NCI-H774 (cell line): ENCODE data around the gene GPC5.
"Not testable (repeated sequence)": the region's sequence is repeated elsewhere in the genome, so short reads cannot be mapped to it uniquely, and the experiment has no call there.

Experiments
- DNase-seq: peaks from one replicate; lab custom pipeline; 2025; lab: John Stamatoyannopoulos, UW

GPC5 gene

DNA sequence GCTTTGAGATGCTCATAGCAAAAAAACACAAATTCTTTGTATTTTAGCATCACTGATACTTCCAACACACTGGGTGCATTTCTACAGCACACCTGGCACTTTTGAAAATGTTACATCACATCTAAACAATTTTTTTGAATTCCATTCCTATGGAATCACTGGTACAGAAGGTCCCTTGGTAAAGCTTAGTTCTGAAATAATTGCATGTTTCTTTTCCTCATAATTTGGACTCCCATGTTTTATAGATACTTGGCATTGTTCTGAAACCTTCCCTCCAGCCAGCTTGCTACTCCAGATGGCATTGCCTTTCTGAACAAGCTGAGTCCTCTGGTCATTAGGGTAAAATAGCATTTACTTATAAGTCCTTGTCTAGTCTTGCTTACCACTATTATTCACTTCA is 1346.8 kb downstream of the GPC5 start:
- DNase-seq, result no peak

DNA sequence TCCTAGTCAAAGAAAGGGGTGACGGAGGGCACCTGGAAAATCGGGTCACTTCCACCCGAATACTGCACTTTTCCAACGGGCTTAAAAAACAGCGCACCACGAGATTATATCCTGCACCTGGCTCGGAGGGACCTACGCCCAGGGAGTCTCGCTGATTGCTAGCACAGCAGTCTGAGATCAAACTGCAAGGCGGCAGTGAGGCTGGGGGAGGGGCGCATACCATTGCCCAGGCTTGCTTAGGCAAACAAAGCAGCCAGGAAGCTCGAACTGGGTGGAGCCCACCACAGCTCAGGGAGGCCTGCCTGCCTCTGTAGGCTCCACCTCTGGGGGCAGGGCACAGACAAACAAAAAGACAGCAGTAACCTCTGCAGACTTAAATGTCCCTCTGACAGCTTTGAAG is 1354.3 kb downstream of the GPC5 start:
- DNase-seq, result not testable (repeated sequence)

DNA sequence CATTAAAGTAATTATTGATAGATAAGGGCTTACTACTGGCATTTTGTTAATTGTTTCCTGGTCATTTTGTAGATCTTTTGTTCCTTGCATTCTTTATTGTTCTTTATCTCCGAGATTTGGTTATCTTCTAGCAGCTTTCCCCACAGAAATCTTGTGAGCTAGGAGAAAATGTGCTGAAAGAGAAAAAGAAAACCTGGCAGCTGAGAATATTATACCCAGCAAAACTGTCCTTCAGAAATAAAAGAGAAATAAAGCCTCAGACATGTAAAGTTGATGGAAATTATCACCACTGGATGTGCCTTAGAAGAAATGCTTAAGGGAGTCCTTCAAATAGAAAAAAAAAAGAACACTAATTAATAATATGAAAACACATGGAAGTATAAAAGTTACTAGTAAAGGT is 1363.3 kb downstream of the GPC5 start:
- no peak for DNase-seq

DNA sequence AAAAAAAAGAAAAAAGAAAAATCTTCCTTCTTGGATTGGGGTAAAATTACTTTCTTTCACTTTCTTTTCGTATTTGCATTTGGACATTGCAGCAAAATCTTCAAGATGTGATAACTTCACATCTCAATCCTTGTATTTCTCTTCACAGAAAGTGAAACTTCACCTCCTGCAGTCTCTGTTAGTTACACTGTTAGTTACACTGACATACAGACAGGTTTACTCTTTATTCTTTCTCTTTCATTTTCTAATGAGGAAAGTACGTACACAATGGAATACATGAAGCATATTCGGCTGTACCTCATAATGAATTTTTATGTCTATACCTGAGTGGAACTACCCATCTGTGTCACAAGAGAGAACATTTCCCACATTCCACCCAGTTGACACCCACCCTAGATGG is 1369.0 kb downstream of the GPC5 start:
- no peak for DNase-seq

DNA sequence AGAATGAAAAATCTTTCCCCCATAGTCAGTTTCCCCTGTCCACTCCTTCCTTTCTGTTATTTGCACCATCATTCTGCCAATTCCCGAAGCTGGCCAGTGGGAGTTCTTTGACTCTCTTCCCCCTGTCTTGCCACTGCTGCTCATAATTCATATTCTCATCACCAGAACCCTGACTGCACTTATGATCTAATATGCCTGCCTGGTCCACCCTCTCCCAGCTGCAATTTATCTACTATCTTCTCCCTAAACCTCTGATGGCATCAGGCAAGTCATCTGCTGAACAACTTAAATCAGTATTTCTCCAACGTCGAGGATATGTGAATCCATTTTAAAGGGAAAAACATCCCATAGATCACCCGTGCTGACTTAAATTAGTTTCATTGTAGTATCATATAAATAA is 1370.2 kb downstream of the GPC5 start:
- DNase-seq, result no peak

DNA sequence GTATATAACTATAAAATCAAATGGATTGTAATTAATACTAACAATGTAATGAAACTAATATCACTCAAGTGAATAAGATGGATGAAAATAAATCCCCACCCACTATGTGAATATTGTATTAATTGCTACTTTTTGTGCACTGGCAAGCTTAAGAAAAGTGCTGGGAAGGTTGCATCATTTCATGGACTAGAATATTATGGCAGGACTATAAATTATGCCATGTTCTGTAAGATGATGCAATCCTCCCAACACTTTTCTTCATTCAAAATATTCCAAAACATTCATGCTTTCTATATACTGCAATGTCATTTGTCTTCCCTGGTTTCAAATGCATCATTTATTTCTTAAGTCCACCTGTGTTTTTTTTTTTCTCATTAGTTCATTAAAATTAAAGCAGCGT is 1370.6 kb downstream of the GPC5 start:
- DNase-seq, result no peak

DNA sequence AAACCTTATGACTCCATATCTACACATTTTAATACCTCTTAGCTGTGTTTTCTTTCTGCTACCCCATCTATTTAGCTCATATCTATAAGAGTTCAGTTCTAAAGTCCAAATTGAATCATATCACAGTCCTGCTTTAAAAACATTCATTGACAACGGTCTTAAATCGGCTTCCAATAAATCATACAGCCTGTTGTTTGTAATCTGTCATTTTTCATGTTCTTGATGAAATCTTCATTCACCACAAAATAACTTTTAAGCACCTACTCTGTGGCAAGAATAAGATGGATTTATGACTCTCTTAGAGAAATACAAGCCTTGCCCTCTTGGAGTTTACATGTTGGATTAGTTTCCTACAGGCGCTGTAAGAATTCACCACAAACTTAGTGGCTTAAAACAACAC is 1377.2 kb downstream of the GPC5 start:
- no peak for DNase-seq

DNA sequence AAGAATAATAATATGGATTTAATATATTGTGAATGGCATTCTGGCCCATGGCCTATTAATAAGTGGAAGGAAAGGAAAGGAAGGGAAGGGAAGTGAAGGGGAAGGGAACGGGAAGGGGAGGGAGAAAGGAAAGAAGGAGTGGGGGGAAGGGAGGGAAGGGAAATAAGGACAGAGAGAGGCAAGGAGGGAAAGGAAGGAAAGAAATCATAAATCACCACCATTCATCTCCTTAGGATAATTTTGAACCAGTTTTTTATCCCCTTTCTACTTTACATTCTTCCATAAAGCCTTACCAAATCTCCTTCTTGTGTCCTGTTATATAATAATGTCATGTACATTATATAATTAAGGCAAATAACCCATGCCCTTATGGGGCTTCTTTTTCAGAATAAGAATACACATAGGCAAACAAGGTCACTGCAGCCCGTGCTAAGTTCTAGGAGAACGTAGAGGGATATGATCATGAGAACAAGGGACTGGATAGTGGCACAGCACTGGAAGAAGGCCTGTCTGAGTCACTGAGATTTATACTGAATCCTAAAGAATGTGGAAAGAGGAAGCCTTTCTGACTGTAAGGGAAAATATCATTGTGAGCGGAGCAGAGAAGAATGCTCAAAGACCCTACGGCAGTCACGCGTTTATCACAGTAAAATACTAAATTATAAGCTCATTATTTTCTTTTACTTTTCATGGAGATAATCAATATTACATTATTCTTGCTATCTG is 1383.7 kb downstream of the GPC5 start:
- DNase-seq, result no peak

DNA sequence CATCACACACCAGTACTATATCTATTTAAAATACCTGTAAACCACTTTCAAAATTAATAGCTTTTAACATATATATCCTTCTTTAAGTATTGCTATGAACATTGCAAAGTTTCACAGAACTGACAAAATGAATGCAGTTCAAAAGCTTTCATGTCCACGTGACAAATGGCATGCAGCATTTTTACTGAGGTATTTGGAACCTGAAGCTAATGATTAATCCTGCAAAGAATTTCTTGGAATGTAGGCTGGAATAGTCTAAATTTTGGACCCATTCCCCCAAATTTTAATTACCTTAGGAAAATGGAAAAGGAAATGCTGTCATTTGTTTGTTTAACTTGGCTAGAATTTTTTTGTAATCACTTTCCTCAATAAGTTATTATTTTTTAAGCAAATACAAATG is 1404.4 kb downstream of the GPC5 start:
- no peak for DNase-seq

DNA sequence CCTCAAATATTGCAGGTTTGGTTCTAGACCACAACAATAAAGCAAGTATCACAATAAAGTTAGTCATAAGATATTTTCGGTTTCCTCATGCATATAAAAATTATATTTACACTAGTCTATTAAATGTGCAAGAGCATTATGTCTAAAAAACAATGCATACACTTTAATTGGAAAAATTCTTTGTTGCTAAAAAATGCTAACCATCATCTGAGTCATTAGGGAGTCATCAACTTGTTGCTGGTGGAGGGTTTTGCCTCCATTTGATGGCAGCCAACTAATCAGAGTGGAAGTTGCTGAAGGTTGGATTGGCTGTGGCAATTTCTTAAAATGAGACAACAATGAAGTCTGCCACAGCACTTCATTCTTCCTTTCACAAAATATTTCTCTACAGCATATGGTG is 1405.9 kb downstream of the GPC5 start:
- DNase-seq, result no peak

DNA sequence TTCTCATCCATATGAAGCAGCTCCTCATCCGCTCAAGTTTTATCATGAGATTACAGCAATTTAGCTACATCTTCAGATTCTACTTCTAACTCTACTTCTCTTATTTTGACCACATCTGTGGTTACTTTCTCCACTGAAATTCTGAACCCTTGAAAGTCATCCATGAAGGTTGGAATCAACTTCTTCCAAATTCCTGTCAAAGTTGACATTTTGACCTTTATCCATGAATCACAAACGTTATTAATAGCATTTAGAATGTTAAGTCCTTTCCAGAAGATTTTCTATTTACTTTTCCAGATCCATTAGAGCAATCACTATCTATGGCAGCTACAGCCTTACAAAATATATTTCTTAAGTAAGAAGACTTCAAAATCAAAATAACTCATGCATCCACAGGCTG is 1406.5 kb downstream of the GPC5 start:
- no peak for DNase-seq

DNA sequence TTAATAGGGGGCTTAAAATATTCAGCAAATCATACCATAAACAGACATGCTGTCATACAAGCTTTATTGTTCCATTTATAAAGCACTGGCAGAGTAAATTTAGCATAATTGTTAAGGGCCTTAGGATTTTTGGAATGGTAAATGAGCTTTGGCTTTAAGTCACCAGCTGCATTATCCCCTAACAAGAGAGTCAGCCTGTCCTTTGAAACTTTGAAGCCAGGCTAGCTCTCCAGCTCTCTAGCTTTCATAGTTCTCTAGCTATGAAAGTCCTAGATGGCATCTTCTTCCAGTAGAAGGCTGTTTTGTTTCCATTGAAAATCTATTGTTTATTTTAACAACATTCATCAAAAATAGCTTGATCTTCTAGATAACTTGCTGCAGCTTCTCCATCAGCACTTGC is 1407.3 kb downstream of the GPC5 start:
- DNase-seq, result no peak

DNA sequence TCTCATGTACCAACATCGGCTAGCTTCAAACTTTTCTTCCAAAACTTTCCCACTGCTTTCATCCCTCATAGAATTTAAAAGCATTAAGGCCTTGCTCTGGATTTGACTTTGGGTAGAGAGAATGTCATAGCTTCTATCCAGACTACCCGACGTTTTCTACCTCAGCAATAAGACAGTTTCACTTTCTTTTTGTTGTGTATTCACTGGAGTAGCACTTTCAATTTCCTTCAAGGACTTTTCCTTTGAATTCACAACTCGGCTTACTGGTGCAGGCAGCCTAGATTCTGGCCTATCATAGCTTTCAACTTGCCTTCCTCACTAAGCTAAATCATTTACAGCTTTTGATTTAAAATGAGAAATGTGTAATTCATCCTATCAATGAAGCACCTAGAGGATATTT is 1407.8 kb downstream of the GPC5 start:
- no peak for DNase-seq

DNA sequence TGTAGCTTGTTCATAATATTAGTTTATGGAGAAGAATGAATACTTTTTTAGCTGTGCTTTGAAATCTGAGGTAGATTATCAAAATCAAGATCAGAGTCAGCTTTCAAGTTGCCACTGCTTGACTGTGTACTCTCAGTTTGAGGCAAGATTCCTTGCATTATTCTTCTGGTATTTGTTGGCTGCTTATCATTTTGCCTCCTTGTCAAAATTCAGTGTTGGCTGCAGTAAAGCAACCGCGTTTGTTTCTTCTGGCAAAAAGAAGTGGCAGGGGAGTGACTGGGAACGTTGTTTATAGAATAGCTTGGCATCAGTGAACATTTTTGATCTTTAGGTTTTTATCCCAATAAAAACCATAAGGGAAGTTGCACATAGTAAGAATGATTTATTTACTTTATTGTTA is 1408.9 kb downstream of the GPC5 start:
- DNase-seq, result no peak

DNA sequence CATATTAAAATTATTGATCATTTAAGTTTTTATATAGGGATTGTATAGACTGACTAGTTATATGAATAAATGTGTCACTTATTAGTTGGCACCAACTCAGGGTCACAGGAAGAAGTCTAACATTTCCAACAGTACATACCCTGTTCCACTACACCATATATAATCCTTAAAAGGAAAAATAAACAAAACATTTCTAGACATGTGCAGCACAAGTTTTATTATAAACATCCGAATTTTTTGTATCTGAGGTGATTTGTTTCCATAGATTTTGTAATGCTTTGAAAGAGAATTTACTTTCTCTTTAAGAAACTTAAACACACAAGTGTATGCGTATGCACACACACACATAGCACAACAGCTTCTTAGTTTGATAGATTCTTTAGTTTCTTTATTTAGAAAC is 1409.5 kb downstream of the GPC5 start:
- no peak for DNase-seq

DNA sequence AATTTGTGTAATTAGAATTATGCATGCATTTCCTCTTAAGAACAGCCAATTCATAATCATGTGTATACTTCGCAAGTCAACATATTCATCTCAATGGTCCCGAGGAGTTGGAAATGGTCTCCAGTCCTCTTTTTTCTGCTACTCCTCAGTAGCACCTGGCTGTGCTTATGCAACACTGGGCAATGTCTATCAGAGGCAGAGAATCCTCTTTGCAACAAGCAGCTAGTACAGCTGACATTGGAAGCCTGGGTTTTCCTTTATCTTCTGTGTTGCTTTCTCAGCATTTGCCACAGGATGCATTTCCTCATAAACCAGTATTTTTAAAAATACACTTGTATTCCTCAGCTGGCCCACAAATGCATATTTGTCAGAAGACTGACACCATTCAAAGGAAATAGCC is 1422.9 kb downstream of the GPC5 start:
- DNase-seq, result no peak

DNA sequence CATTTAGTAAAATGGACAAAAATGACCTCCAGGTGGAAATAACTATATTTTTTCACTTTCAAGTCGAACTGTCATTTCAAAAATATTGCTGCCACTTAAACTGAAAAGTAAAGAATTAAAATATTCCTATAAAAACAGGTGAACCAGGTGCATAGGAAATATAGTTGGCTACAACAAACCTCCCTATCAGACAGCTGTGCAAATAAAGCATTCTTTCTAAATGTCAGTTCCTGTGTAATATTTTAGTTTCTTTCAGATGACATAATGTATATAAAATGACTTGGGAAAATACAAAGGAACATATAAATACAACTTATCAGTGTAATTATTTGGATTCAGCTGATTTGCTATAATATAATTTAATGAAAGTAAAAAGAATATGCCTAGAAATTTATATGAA is 1424.6 kb downstream of the GPC5 start:
- DNase-seq, result peak; percentile 10

DNA sequence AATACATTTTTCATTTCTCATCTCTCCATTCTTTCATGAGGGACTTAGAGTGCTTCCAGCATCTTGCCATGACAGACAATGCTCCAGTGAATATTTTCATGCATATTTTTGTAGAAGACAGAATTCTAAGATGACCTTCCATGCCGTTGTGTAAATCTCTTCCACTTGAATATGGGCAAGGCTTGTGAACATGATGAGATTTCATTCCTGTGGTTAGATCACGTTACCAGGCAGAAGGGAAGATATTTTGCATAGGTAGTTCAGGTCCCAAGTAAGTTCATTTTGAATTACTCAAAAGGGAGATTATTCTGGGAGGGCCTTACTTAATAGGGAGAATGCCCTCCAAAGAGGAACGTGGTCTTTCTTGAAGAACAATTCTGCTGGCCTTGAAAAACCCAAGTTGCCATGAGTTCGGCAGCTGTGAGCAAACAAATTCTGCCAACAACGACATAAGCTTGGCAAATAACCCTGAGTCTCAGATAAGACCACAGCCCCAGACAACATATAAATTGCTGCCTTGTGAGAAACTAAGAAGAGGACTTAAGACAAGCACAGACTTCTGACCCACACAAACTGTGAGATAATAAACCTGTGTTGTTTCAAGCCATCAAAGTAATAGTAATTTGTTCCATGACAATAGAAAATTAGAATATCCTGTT is 1427.6 kb downstream of the GPC5 start:
- DNase-seq, result no peak

DNA sequence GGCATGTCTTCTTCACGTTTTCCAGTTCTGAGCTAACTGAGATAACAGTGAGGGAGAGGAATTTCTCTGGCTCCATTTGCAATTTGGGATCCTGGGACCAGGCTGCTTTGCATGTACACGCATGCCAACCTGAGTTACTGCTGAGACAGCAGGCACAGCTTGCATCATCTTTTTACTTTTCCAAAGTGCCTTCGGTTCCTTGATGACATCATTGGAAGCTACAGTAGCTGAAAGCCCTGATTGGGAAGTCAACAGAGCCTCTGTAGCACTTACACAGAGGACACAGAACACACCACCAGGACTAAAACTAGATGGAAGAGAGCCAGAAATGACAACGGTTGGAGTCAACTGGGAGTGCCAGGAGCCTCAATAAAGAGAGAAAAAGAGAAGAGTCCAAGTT is 1429.1 kb downstream of the GPC5 start:
- DNase-seq, result no peak

DNA sequence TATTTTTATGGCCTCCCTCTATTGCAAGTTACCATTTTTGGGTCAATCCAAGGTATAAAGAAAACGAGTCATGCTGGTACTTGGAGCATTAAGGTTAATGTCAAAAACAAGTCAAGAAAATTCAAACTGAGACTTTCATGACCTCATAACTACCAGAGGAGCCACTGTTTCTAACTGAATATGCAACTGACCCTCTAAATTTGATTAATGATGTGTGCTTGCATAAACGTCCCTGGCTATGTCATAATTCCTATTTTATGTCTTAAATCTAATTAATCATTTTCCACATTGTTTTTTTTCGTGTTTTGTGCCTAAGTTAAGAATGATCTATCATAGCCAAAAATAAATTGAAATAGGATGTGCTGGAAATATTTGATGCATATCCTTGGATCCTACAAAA is 1431.5 kb downstream of the GPC5 start:
- no peak for DNase-seq

DNA sequence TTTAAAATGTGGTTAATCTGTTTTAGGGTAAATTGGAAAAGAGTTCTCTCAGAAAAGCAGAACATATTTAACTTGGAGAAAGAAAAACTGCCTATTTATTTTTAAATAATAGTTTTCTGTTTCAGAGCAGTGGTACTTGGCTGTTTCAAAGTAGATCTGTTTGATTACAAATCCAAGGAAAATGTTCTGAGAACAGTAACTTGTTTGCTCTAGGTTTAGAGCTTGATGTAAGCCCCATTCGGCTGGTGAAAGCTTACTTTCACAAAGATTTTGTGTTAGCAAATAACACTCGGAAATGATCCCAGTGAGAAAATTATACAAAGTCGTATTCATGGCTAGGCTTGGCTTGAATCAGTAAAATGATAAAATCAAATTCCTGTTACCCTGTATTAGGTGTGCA is 1432.4 kb downstream of the GPC5 start:
- no peak for DNase-seq

DNA sequence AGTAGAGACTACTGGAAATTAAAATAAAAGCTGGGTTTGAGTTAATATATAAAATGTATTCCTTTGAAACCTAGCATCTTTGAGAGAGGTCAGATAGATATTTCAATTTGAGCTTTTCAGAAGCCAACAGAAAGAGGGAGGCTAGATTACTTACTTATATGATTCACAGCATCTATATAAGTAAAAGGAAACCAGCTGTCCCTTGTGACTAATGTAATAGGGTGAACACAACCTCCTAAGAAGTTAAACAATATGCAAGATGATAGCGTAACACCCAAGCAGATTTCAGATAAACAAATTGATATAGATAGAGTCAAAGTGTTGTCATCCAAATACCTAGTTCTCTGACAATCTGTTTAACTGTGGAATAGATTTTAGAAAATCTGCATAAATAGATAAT is 1434.7 kb downstream of the GPC5 start:
- DNase-seq, result no peak

DNA sequence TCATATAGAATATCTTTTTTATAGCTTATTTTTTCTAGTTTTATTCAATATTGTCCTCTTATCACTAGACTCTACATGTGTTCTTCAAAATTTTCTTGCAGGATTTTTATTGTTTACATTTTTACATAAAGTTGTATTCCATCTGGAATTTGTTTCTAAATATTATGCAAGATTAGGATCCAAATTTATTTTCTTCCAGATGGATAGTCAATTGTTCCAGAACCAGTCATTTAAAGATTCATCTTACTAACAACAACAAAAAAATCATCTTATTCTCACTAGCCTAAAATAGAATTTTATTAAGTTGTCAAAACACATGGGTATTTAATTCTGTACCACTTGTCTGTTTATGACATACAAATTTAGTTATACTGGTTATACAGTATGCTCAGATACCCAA is 1437.8 kb downstream of the GPC5 start:
- DNase-seq, result no peak

DNA sequence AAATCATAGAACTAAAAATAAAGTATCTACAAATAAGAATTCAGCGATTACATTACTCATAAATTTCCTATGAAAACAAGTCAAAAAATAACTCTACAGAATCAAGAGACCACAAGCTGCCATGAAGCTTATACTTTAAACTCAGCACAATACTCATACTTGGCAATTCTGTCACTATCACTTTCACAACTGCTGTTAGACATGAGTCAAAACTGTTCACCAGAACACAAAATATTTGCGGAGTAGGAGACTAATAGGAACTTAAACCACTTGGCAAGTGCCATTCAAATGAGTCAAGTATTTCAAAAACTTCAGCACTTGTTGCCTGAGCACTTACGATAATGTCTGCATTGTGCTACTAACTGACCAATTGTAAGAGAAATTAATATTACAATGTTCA is 1440.4 kb downstream of the GPC5 start:
- no peak for DNase-seq
